NOMO-1 treated with DMSO at 0.1 percent for 48 hours (cell line): ENCODE data around the gene OR10G8.

Experiments used
- DNase-seq: peaks from one replicate; lab custom pipeline; 2025; ENCODE audit not compliant: unreplicated experiment; lab: John Stamatoyannopoulos, UW

Gene OR10G8

DNA sequence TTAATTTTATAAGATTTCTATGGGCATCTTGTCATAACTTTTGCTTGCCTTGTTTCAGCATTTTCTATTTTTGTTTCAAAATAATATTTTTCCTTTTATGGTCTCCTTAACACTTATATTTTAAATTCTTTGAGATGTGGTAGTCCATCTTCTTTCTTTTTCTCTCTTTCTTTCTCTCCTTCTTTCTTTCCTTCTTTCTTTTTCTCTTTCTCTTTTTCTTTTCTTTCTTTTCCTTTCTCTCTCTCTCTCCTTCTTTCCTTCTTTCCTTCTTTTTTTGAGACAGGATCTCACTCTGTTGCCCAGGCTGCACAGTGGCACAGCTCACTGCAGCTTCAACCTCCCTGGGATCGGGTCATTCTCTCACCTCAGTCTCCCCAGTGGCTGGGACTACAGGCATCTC is 50.7 kb downstream of the OR10G8 start:
- no peak for DNase-seq

DNA sequence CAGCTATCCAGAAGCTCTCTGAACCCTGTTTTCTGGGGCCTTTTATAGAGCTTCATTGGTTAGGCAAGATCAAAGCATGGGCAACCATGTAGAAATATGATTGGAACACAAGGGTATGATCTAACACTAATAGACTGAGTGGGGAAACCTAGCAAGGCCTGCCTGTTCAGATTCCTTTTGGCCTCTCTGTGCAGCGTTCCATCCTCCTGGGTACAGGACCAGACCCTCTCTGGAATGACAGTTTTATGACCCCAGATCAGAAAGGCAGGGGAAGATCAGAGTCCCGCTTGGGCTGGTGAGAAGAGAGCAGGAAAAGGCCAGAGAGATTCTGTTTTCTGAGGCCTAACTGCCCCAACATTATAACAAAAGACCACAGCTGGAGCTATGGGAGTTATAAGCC is 52.0 kb downstream of the OR10G8 start:
- no peak for DNase-seq

GRCh38 chr11:124079631-124080326 is 53.2 kb downstream of the OR10G8 start:
- no peak for DNase-seq
